HG03354 (cell line): Measurements from ENCODE around the gene KCNJ6.
"Not testable (repeated sequence)": the region's sequence is repeated elsewhere in the genome, so short reads cannot be mapped to it uniquely, and the experiment has no call there.

ENCODE experiments used
- ATAC-seq: cut with Tn5 transposase; IDR thresholded peaks from one replicate; pipeline ENCODE4 v1.9.1; 2021; ENCODE audit warnings: mild to moderate bottlenecking; ENCODE audit not compliant: unreplicated experiment, poor library complexity, severe bottlenecking

The KCNJ6 gene

DNA sequence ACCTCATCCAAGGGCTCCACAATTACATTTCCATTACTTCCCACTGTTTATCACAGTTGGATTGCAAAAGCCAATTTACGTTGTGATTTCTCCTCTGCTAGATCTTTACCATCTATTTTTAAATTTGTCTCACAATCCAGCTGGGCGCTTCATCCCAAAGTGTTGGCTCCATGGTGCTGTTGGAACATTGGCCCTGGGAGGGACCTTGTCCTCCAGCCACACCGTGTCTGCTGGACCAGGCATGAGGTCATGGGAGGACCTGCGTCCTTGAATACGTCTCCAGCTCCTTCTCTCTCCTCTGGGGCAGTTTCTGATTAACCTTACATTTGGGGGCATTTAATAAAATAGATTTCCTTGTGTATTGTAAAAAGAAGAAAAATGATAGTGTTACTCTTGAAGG, 125.4 kb downstream of the KCNJ6 start:
- ATAC-seq: no peak

DNA sequence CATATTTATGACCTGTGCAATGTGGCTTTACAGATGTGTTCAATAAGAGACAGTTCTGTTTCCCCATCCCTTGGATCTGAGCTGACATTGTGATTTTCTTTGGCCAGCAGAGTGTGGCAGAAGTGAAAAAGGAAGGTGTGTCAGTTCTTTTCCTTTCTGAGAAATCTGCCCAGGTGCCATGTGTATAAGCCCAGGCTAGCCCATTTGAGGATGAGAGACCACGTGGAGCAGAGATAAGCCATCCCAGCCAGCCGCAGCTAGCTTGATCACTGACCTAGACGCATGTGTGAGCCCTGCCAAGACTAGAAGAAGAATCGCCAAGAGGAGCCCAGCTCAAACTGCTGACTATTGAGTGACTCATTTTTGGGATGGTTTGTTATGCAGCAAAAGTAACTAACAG, 127.8 kb downstream of the KCNJ6 start:
- no peak for ATAC-seq

DNA sequence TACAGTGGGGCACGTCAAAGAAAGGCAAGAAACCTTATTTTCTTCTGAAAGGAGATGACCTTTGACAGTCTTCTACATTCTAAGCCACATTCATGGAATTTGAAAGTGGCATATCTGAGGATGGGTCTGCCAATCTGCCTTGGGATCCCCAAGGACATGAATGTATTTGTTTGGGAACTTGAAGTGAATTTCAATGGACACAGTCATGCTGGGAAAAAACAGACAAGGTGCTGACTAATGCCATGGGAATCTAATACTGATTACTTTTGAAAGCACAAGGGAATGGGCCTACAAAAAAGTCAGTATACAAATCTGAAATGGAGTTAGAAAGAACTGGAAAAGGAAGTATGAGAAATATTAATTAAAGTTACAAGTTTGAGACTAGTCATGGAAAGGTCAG, 128.8 kb downstream of the KCNJ6 start:
- ATAC-seq: no peak

DNA sequence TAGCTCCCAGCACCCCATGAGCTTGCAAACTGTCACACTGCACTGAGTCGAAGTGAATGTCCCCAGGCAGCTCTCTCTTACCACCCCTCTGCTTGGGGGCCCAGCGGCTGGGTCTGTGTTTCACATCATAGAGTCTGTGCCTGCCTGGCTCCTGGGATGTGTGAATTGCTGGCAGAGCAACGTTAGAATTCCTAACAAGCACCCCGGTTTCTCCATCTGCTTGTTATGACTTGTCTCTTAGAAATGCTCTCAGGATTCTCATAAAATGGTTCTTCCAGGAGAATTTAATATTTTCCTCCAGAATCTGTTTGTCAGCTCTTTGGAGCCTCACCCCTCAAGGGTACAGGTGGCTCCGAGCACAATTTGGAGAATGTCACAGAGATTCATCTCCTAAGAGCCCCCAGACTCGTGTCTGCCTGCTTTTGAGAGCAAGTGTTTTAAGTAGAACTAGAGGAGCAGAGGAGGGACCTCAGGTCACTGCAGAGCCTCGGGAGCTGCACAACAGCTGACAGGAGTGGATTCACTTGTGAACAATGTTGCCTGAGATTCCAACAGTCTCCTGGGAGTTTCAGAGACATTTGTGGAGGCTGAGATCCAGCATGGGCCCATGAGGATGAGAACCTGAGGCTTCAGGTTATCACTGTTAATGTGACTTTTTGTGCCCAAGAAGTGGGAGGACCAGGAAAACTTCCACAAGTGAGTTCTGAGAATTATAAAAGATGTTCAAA, 131.5 kb downstream of the KCNJ6 start:
- no peak for ATAC-seq

DNA sequence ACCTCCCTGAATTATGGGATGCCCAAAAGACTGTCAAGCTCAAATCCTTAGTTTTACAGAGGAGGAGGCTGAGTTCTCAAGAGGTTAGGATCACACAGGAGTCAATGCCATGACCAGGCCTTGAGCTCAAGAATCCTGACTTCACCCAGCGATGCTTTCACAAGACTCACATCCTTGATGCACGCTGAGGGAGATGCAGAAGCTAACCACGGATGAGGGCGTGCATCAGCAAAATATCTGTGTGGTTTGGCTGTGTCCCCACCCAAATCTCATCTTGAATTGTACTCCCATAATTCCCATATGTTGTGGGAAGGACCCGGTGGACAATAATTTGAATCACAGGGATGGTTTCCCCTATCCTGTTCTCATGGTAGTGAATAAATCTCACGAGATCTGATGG, 133.2 kb downstream of the KCNJ6 start:
- no peak for ATAC-seq

DNA sequence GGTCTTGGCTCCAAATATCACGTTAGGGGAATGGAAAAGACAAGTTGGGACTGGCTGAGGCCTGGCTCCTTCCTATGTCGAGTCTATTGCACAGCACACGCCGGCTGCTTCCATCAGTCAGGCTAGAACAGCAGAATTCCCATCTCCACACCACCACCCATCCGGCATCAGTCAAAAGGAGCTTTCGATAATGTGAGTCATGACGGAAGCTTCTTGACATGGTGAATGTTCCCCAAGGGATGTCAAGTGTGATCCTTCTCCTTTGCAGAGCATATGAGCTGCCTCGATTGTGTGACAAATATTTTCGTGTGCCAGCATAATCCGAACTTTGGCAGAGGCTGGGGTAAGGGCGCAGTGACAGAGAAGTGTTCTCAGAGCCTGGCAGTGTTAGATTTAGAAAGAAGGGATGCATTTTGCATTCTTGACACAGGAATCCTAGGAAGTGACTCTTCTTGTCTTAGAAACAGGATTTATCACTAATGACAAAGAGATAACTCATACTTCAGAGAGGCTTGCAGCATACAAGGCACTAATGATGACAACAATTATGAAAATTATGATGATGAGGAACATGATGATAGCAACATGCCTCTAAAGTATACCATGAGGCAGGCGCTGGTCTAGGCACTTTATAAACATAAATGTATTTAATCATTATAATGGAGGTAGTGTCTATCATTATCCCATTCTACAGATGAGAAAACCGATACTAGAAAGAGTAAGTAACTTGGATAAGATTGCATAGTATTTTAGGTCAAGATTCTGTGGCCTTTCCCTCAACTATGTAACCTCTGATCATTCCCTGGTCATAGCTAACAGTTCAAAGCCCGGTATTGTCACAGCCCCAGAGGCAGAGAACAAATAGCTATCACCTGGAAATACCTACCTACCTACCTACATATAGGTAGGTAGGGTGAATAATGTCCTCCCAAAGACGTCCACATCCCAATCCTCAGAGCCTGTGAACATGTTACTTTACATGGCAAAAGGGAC, 135.0 kb downstream of the KCNJ6 start:
- ATAC-seq: no peak

DNA sequence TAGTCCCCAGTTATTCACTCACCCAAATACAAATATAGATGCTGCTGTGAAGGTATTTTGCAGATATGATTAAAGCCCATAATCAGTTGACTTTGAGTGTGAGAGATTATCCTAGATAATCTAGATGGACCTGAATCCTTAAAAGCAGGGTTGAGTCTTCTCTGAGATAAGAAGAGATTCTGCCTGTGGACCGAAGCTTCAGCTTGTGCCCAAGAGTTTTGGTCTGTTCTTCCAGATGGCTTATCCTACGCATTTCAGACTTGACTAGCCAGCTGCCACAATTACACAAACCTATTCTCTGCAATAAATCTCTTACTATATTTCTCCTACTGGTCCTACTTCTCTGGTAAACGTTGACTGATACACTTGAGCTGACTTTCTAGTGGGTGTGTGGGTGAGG, 145.1 kb downstream of the KCNJ6 start:
- no peak for ATAC-seq

DNA sequence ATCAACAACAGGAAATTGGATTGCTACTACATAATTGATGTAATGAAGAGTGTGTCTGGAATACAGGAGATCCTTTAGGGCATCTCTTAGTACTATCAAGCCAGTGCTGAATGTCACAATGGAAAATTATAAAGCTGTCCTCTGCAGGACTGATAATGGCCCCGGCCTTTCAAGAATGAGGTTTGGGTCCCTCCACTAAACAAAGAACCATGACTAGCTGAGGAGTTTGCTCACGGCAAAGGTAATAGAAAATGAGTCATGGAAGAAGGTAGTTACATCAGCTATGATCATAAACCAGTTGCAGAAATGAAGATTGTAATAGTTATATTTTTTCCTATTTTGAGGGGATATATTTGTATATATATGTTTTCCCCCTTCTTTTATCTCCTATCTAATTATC, 145.8 kb downstream of the KCNJ6 start:
- ATAC-seq: no peak

DNA sequence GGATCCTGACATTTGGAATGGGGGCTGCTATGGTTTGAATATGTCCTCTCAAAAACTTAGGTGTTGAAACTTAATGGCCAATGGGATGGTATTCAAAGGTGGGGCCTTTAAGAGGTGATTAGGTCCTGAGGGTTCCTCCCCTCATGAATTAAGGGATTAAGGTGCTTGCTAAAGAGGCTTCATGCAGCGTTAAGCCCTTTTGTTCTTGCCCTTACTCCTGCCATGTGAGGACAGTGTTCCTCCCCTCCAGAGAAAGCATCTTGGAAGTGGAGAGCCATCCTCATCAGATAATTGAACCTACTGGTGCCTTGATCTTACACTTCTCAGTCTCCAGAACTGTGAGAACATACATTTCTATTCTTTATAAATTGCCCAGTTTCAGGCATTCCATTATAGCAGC, 146.6 kb downstream of the KCNJ6 start:
- no peak for ATAC-seq

DNA sequence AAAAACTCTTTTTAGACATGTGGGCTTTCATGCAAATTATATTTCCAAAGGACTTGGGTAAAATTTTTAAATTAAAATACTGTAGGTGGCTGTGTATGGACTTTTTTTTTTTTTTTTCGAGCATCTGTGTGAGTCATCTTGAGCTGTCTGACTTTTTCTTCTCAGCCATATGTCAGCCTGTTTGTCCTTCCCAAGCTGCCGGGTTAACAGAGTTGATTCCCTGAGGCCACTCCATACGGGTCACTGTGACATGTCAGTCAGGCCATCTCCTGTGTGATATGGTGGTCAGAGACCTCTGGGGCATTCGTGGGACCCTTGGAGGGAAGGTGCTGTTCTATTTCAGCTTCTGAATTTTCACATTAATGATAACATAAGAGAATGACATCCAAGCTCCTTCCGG, 148.3 kb downstream of the KCNJ6 start:
- ATAC-seq: no peak

DNA sequence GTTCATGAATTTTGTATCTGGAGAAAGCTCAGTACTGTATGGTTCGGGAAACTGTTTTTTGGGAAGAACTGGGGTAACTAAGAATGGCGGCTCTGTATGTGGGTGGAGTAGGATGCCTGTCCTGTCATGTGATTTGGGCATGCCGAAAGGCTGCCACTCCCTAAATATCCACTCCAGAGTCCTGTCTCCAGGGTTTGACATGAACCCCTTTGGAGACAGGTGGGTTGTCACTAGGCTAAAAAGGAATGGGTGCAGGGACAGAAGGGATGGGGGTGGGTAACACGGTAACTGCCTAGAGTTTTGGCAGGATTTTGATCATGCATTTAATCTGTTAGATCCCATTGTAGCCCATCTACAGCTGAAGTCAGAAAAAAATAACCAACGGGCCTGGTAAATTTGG, 150.1 kb downstream of the KCNJ6 start:
- no peak for ATAC-seq

DNA sequence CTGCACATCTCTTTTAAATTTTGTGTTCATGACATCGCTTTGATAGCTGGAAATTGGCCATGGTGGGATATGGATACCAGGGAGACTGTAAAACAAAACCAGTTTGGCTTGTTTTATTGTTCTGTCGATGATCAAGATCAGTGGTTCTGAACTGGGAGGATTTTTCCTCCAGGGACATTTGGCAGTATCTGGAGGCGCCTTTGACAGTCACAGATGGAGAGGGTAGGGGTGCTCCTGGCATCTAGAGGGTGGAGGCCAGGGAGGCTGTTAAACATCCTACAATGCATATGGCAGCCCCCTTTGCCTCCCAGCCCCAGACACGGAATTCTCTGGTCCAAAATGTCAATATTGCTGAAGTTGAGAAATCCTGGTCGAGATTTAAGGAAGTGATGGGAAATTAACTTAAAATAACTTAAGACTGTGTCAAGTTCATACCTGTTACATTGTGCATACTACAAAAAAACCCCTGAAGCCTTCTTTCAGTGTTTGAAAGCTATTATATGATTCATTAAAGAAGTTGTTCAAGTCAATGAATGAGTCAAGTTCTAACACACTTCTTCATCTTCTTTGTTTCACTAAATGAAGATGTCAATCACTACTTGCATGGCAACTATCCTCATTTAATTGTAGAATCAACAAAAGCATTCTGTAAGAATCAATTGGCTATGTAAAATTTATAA, 150.9 kb downstream of the KCNJ6 start:
- no peak for ATAC-seq

DNA sequence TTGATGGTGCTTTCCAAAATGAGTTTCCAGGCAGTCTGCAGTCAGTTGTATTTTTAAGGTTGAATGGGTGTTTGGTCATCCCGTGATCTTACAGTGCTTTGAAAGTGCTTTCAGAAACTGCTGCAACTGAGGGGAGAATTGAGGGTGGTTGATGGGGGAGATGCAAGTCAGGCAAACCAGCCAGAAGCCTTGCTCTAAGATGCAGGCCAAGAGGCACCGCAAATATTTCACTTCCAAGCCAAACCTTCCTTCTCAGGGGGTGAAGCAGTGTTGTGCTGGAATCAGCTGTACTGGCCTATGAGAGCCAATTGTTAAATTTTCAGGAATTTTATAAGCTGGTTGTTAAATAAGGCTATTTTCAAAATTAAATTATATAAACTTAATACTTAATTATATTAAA, 151.6 kb downstream of the KCNJ6 start:
- no peak for ATAC-seq

DNA sequence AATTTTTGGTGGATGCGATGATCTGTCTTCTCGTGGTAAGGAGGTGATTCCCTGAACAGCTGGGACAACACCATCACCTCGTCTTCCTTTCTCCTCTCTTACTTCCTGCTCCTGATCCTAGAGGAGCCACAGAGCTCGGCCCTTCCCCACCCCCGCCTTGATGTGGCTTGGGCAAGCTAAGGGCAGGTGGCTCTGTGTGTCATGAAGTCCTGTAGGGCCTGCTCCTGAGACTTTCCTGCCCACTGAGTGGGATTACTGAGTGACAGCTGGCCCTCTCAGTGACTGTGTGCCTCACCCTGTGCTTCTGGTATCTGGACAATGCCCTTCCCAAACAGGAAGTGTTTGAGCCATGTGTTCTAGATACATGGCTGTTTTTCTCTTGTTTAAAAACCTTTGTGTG, 153.0 kb downstream of the KCNJ6 start:
- no peak for ATAC-seq

DNA sequence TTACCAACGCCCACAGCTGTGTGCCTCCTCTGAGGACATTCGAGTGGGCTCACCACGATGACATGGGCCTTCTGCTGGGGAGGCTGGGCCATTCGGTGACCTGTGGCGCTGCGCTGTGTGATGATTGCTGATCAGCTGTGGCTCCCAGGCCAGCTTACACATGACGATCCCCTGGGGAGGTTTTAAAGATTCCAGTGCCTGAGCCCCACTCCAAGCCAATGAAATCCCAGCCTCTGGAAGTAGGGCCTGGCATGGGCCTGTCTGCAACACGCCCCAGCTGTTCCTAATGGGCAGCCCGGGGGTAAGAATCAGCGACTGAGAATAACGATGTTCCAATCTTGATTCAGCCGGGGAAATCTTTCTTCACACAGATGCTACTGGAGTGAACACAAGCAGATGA, 153.7 kb downstream of the KCNJ6 start:
- ATAC-seq: no peak

DNA sequence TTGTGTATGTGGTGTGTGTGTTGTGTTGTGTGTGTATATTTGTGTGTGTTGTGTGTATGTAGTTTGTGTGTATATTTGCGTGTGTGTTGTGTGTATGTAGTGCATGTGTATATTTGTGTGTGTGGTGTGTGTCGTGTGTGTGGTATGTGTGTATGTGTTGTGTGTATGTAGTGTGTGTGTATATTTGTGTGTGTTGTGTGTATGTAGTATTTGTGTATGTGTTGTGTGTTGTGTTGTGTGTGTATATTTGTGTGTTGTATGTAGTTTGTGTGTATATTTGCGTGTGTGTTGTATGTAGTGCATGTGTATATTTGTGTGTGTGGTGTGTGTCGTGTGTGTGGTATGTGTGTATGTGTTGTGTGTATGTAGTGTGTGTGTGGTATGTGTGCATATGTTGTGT, 154.9 kb downstream of the KCNJ6 start:
- not testable (repeated sequence) for ATAC-seq

DNA sequence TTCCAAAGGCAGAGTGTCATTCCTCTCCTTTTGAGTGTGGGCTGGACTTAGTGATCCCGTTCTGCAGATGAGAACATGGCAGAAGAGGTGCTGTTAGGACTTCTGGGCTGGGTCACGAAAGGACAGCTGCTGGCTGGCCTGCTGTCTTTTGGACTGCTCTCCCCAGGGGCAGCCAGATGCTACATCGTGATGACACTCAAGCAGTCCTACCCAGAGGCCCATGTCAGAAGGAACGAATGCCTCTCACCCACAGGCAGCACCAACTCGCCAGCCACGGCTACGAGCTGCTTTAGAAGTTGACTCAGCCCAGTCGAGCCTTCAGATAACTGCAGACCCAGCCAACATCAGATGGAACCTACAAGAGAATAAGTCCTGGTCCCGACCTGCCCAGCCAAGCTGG, 156.5 kb downstream of the KCNJ6 start:
- ATAC-seq: no peak

DNA sequence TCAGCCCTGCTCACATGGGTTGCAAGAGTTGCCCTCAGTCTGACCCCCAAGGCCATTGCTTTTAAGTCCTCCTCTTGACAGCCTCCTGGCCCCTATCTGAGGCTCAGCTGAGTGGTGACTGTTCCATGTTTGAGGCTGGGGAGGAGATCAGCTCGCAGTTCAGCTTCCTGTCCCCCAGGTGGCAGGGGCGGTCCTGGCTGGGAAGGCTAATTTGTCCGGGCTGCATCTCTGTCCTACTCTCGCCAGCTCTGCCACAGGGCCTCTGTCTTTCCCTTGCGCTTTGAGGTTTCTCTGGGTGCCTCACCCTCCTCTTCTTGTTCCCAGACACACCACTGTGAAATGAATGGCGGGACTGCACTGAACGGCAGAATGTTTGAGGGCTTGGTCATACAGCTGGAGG, 157.3 kb downstream of the KCNJ6 start:
- ATAC-seq: no peak

DNA sequence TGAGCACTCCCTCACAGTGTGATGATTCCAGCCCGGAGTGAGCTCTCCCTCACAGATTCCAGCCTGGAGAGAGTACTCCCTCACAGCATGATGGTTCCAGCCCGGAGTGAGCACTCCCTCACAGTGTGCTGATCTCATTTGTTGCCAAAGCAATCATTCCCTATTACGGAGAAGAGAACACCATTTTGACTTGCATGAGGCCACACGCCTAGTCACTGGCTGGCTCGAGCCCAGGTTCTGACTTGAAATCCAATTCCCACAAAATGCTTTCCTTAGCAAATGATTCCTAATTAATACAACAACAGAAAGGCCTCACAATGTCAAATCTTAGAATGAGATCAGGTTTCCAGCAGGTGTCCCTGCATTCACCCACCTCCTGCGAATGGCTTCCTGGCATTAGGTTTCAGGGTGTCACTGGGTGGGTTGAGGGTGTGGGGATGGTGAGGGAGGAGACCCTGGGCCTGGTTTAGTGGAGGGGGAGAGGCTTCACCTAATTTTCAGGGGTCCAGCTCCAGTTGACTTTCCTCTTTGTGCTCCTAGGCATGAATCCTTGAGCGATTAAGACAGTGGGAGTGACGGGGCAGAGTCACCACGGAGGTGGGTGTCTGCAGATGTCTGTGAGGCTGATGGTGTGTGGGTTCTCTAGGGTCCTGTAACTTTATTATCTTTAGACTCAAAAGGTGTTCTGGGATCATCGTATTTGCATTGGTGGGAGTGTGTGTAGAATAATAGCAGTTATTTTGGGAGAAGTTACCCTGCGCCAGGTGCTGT, 158.5 kb downstream of the KCNJ6 start:
- ATAC-seq: no peak

DNA sequence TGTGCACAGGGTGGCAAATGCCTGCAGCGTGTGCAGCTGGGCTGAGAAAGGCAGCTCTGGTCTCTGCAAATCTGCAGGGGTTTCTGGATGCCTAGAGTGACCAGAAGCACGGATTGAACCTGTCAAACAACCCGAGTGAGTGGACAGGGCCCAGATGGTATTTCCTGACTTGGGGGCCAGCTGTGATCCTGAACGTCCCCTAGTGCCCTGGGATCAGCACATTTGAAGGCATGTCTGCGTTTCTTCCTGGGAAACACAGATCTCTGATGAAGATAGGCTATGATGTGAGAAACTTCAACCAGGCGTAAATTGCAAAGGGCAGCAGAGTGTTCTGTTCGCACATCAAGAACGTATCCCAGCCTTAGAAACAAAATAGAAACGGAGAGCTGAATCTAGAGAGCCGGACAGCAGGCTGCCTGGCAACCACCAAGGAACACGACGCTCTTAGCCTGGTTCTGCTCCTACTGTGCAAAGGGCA, 163.1 kb downstream of the KCNJ6 start:
- ATAC-seq: no peak
